ENCODE measurements around the gene CYGB. TPM values are rescaled to one million over a fixed set of nuclear protein-coding genes. Genes with fewer than 3 reads are reported as not detected.

CYGB gene
- total RNA-seq, 1 donor from 2014 or later: 3.2 TPM

DNA sequence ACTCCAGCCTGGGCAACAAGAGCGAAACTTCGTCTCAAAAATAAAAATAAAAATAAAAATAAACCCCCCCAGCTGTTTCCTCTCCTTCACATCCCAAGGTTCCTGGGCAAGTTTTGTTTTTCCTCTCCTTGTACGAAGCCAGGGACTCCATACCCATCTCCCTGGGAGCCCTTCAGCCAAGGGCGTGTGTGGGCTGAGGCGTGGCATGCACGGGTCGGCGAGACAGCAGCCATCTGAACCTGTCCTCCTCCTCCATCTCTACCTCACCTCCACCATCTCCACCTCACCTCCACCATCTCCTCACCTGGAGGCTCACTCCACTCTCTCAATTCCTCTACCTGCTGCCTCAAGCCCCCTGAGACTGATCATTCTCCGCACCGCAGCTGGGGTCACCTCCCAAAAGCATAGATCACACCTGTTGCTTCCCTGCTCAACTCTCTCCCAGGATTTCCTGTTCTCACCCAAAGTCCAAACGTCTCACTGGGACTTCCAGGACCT lies 53.2 kb downstream of the CYGB start:
- DNase-seq (ENCODE audit: low read depth): no peak

DNA sequence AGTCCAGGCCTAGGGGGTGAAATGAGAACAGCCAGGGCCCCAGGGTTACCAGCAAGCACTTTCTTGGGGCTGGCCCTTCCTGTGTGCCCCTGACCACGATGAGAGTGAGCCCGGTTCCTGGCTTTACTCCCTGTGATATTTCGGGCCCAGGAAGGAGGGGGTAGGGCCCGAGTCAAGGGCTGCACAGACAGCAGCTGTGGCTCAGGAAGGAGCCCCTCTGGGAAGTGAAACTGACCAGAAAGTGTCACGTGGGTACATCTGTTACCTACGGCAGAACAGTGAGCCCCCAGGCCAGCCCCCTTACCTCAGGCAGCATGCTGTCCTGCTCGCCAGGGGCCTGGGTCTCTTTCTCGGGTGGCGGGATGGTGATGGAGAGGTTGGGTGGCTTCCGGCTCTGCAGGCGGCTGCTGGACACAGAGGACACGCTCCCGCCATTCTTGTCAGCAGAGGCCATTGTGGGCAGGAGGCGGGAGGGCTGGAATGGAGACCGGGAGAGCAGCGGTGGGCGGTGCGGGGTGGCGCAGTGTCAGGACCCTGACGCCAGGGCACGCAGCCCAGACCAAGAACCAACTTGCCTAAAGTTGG lies 56.3 kb downstream of the CYGB start:
- peak; percentile 67 for DNase-seq (ENCODE audit: low read depth)

DNA sequence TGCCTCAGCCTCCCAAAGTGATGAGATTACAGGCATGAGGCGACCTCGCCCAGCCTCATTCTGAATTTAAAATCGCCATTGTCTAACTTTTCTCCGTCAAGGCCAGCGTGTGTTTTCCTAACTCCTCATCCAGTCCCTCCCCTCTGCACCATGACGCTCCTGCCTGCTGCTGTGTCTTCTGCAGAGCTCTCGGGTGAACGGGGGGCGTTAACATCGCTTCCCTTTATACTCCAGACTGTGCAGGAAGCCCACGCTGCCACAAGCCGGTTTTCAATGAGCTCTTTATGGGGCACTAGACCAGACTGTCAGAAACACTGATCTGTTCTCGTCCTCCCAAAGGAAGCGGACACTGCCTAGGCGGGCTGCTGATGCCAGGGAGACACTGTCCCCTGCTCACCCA lies 56.9 kb downstream of the CYGB start:
- no peak for DNase-seq (ENCODE audit: low read depth)

DNA sequence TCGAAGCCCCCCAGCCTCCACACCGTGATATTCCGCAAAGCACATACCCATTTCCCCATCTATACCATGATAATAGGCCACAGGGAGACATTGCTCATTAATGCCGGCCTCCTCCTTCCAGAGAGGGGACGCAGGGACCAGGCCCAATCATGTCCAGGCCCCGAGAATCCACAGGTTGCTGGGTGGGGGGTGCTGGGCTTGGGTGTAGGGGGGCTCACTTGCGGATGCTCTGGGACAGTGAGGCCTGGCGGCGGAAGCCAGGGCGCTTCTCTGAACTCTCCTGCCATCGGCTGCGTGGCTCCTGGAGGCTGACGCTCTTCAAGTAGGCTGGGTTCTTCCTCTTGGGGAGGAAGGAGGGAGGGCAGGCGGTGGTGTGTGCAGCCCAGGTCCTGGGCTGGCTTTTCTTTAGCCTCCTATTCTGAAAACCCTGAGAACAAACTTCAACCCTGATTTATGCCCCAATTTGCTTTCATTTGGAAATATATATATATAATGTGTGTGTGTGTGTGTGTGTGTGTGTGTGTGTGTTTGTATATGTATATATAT lies 57.9 kb downstream of the CYGB start:
- DNase-seq (ENCODE audit: low read depth): no peak

DNA sequence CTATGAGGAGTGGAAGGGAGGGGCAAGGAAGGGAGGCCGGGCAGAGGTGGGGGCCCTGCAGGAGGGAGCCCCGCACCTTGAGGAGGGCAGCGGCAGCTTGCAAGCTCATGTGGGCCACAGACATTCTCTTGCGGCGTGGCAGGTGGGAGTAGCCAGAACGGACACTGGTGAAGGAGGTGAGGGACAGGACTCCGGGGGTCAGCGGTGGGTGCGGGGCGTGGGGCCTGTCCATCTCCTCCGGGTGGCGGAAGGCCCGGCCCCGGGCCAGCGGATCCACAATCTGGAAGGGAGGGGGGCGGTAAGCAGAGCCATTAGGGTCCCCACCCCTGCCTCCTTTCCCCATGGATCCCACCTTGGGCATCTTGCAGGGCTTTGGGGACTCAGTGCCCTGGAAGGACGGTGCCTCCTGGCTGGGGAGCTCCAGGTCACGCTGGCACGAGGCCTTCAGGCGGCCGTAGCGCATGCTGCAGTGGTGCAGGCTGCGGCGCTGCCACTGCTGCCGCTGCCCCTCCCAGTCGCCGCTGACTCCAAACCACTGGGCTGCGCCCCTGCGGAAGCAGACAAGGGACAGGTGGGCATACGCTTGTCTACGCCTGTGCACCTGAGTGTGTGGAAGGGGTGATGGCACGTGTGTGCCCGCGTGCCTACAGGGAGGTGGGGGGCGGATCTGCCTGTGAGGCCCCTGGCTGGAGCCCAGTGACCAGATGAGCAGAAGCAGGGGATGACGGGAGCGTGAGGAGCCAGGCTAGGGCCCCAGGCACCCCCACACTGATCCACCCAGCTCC lies 58.6 kb downstream of the CYGB start:
- no peak for DNase-seq (ENCODE audit: low read depth)

DNA sequence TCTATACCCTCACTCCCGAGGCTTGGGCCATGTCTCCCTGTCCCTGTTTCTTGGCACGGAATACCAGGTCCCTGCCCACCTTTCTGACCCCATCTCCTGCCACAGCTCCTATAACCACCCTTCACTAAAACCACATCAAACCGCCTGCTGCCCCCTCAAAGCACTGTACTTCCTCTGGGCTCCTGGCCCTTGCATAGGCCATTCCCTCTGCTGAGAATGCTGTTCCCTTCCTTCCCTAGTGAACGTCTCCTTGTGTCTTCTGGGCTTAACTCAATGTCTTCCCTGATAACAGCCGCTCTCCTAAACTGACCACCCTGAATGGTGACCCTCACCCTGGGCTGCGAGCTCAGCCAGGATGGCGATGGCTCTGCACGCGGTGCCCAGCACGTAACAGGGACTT lies 59.4 kb downstream of the CYGB start:
- DNase-seq (ENCODE audit: low read depth): no peak

DNA sequence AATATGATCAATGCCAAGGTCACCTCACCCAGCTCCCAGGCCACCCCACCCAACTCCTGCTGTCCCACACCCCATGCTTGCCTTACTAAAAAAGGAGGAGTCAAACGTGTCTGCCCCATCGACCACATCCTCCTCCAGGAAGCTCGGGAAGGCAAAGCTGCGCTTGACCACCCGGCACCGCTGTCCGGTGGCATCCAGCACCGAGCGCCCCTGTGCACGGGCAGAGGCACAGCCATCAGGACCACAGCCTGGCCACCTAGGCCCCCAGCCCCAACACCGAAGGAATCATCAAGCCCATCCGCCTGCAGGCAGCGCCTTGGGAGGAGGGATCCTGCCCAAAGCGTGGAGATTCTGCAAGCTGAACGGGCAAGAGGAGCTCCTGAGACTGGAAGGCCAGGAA lies 59.9 kb downstream of the CYGB start:
- no peak for DNase-seq (ENCODE audit: low read depth)

Other genes starting within 250 kb of the CYGB start
- 1.7 and 2.6 TPM in 2 replicates for gene QRICH2, start 229.4 kb downstream of the CYGB start, total RNA-seq
- 37.4 and 58.5 TPM in 2 replicates for gene PRPSAP1, start 183.8 kb downstream of the CYGB start, total RNA-seq
- gene SPHK1, start 153.1 kb downstream of the CYGB start, total RNA-seq: 9.0 and 11.1 TPM in 2 replicates
- 12.7 and 21.1 TPM in 2 replicates for gene UBE2O, start 84.6 kb downstream of the CYGB start, total RNA-seq
- not detected in 2 replicates for gene AANAT, start 70.1 kb downstream of the CYGB start, total RNA-seq
- 6.5 and 7.5 TPM in 2 replicates for gene RHBDF2, start 36.3 kb downstream of the CYGB start, total RNA-seq
- gene PRCD, start 2.3 kb upstream of the CYGB start, total RNA-seq: not detected in 2 replicates
- gene ST6GALNAC2, start 48.2 kb upstream of the CYGB start, total RNA-seq: 0.78 and 0.91 TPM in 2 replicates
- gene ST6GALNAC1, start 106.0 kb upstream of the CYGB start, total RNA-seq: 0.21 TPM in 1 of 2 replicates, not detected in the other
- gene MXRA7, start 173.3 kb upstream of the CYGB start, total RNA-seq: 716 and 760 TPM in 2 replicates
- gene JMJD6, start 188.9 kb upstream of the CYGB start, total RNA-seq: 22.5 and 33.8 TPM in 2 replicates
- 34.8 and 35.8 TPM in 2 replicates for gene METTL23, start 189.1 kb upstream of the CYGB start, total RNA-seq
- gene SRSF2, start 199.6 kb upstream of the CYGB start, total RNA-seq: 154 and 180 TPM in 2 replicates
- gene MFSD11, start 200.4 kb upstream of the CYGB start, total RNA-seq: 44.1 and 47.2 TPM in 2 replicates